GM12872 (cell line): ENCODE measurements around the gene SOX11.

Experiments
- TF ChIP-seq, protein P1 (sequence below): IDR thresholded peaks from 3 replicates; pipeline ENCODE4 v1.5.1; 2011; ENCODE audit warnings: low read depth, mild to moderate bottlenecking, low read length, moderate library complexity; ENCODE audit not compliant: insufficient read depth

The SOX11 gene

GRCh38 chr2:5713101-5713500, 20.9 kb downstream of the SOX11 start:
- TF ChIP-seq, protein P1, sequence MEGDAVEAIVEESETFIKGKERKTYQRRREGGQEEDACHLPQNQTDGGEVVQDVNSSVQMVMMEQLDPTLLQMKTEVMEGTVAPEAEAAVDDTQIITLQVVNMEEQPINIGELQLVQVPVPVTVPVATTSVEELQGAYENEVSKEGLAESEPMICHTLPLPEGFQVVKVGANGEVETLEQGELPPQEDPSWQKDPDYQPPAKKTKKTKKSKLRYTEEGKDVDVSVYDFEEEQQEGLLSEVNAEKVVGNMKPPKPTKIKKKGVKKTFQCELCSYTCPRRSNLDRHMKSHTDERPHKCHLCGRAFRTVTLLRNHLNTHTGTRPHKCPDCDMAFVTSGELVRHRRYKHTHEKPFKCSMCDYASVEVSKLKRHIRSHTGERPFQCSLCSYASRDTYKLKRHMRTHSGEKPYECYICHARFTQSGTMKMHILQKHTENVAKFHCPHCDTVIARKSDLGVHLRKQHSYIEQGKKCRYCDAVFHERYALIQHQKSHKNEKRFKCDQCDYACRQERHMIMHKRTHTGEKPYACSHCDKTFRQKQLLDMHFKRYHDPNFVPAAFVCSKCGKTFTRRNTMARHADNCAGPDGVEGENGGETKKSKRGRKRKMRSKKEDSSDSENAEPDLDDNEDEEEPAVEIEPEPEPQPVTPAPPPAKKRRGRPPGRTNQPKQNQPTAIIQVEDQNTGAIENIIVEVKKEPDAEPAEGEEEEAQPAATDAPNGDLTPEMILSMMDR = no peak

- TF ChIP-seq, protein P1 = no peak
Observed at GRCh38 chr2:5719629-5720334, 27.6 kb downstream of the SOX11 start.

GRCh38 chr2:5720426-5720825, 28.2 kb downstream of the SOX11 start:
- TF ChIP-seq, protein P1 = no peak

- TF ChIP-seq, protein P1 = no peak
Observed at GRCh38 chr2:5722236-5722635, 30.1 kb downstream of the SOX11 start.

- TF ChIP-seq, protein P1 = no peak
Observed at GRCh38 chr2:5723791-5724735, 31.9 kb downstream of the SOX11 start.

GRCh38 chr2:5725072-5725471, 32.9 kb downstream of the SOX11 start:
- TF ChIP-seq, protein P1 = no peak

GRCh38 chr2:5725794-5726463, 33.7 kb downstream of the SOX11 start:
- TF ChIP-seq, protein P1 = no peak
